K562 (cell line): ENCODE measurements around the gene RNF121. TPM values are rescaled to one million over a fixed set of nuclear protein-coding genes. Genes with fewer than 3 reads are reported as not detected.

Source experiments
- HSF4 ChIP-seq: fragments of 250-450 bp; sonication (Bioruptor Pico); IDR thresholded peaks from 2 replicates; pipeline ENCODE4 v2.1.2; 2022; ENCODE audit warnings: mild to moderate bottlenecking, moderate library complexity, borderline replicate concordance
- LCOR ChIP-seq: sonication (generic); formaldehyde crosslinking; IDR thresholded peaks from 2 replicates; pipeline ENCODE4 v1.8.0; 2022; ENCODE audit warnings: mild to moderate bottlenecking, missing genetic modification reagents
- RBM39 ChIP-seq: fragments of 200-400 bp; formaldehyde crosslinking; optimal IDR thresholded peaks from 2 replicates; pipeline ENCODE3; 2018; ENCODE audit warnings: low read depth, low read length
- RHOXF2B ChIP-seq: fragments of 250-450 bp; sonication (Bioruptor Pico); conservative IDR thresholded peaks from 2 replicates; pipeline ENCODE4 v1.5.1; 2021
- SREBF1 ChIP-seq: fragments of 150-350 bp; IDR thresholded peaks from 2 replicates; pipeline ENCODE4 v1.6.1; 2014; ENCODE audit warnings: antibody characterized with exemption, low read depth, low read length, borderline replicate concordance
- ZBTB49 ChIP-seq: sonication (generic); formaldehyde crosslinking; IDR thresholded peaks from 2 replicates; pipeline ENCODE4 v1.8.0; 2022; ENCODE audit warnings: missing genetic modification reagents, mild to moderate bottlenecking, borderline replicate concordance
- ZNF175 ChIP-seq: fragments of 200-800 bp; sonication (Bioruptor generic); IDR thresholded peaks from 2 replicates; pipeline ENCODE4 v1.6.1; 2016; ENCODE audit warnings: low read depth, mild to moderate bottlenecking, missing genetic modification characterization, missing compliant biosample characterization
- ZNF217 ChIP-seq: sonication (generic); formaldehyde crosslinking; IDR thresholded peaks from 2 replicates; pipeline ENCODE4 v1.8.0; 2022; ENCODE audit warnings: mild to moderate bottlenecking, missing genetic modification reagents
- ZNF551 ChIP-seq: fragments of 250-450 bp; sonication (Bioruptor Pico); IDR thresholded peaks from 2 replicates; pipeline ENCODE4 v1.5.0; 2021; ENCODE audit warnings: mild to moderate bottlenecking, moderate library complexity
- ZNF79 ChIP-seq: fragments of 250-450 bp; sonication (Bioruptor Pico); IDR thresholded peaks from 2 replicates; pipeline ENCODE4 v1.4.0; 2020; ENCODE audit warnings: low read depth, mild to moderate bottlenecking, moderate library complexity
- polyA plus RNA-seq, 8 experiments: library from polyadenylated mRNA; depleted of rRNA in 4 of 8; stranded (reverse) in 5 of 8; unstranded in 3 of 8; fragments of >200 nt; fragmentation: Nextera tagmentation in 2 of 8; fragmentation: Illumina TruSeq in 1 of 8; extraction: Ambion mirVana in 2 of 8; extraction: Trizol in 1 of 8; gene quantifications; 2 replicates each; pipeline versions ENCODE4 v1.2.1 to v1.2.3, GENCODE V29; 2011 to 2014; ENCODE audit warnings: inconsistent platforms in 1 of 8, missing spikeins in 1 of 8
- total RNA-seq, 7 experiments: library from RNA; depleted of rRNA in 6 of 7; stranded (reverse); fragments of >200 nt in 6 of 7; fragmentation: Illumina TruSeq in 2 of 7; extraction: Trizol in 2 of 7; gene quantifications; 2 replicates each; pipeline versions ENCODE4 v1.2.1 to v1.2.3, GENCODE V29; 2011 to 2021; ENCODE audit warnings: low replicate concordance in 1 of 7

RNF121 gene
- total and polyA plus RNA-seq, 9 of the 15 experiments (the other 6 are each of a cell fraction or from before 2014, with no cell fraction given) = 8.0 to 63.4 (median 20.5) TPM

- no peak for TF ChIP-seq ZBTB49 (CRISPR knock-in tag)
- TF ChIP-seq LCOR (CRISPR knock-in tag) = no peak
- TF ChIP-seq ZNF175 = no peak
- no peak for TF ChIP-seq RHOXF2B (CRISPR knock-in tag)
- TF ChIP-seq ZNF217 (CRISPR knock-in tag) = no peak
- TF ChIP-seq HSF4 (CRISPR knock-in tag) = no peak
- no peak for TF ChIP-seq SREBF1
- no peak for TF ChIP-seq RBM39
- no peak for TF ChIP-seq ZNF79
- no peak for TF ChIP-seq ZNF551 (CRISPR knock-in tag)
Observed at GRCh38 chr11:71931245-71931602, 2.4 kb downstream of the RNF121 start (continued).
